Nephron (organoid): ENCODE data around the gene PDP2.

Source experiments
- H3K27ac Mint-ChIP-seq, 3 experiments: 2 replicates each; pipeline ENCODE4 v1.8.0; 2020; ENCODE audit warnings: mixed read lengths in 3 of 3, mild to moderate bottlenecking in 2 of 3, moderate library complexity in 1 of 3
- H3K27me3 Mint-ChIP-seq: 2 replicates; pipeline ENCODE4 v1.8.0; 2021; ENCODE audit warnings: low read depth, mild to moderate bottlenecking, moderate library complexity, mixed read lengths
- H3K36me3 Mint-ChIP-seq: 2 replicates; pipeline ENCODE4 v1.8.0; 2020; ENCODE audit warnings: low read depth, mixed read lengths
- H3K4me1 Mint-ChIP-seq: 2 replicates; pipeline ENCODE4 v1.8.0; 2020; ENCODE audit warnings: mixed read lengths
- H3K4me3 Mint-ChIP-seq, 3 experiments: 2 replicates each; pipeline ENCODE4 v1.8.0; 2020; ENCODE audit warnings: mild to moderate bottlenecking in 3 of 3, mixed read lengths in 3 of 3, moderate library complexity in 2 of 3
- H3K9me3 Mint-ChIP-seq: 2 replicates; pipeline ENCODE4 v1.8.0; 2020; ENCODE audit warnings: mixed read lengths
- CTCF ChIP-seq, 3 experiments: fragments of 200-600 bp; sonication (generic); IDR thresholded peaks; one replicate each; pipeline ENCODE4 v1.5.0; 2021; ENCODE audit warnings: antibody characterized with exemption in 3 of 3; ENCODE audit not compliant: unreplicated experiment in 3 of 3

Gene PDP2

GRCh38 chr16:66913081-66913480 lies 32.8 kb downstream of the PDP2 start:
- H3K27me3 Mint-ChIP-seq: peaks cover 32% of the 10 kb centered on the region
- H3K4me1 Mint-ChIP-seq: no peaks in the 10 kb centered on the region
- H3K4me3 Mint-ChIP-seq: no peak overlapping the region
- no peak for TF ChIP-seq CTCF (IDR thresholded peaks at IDR 0.05; ENCODE audit: unreplicated experiment in 3 of 3)
- H3K27ac Mint-ChIP-seq: no peak overlapping the region
- no peaks in the 10 kb centered on the region for H3K9me3 Mint-ChIP-seq
- no peaks in the 10 kb centered on the region for H3K36me3 Mint-ChIP-seq

GRCh38 chr16:66913711-66914110 lies 33.4 kb downstream of the PDP2 start:
- Mint-ChIP-seq H3K27me3 (peaks cover 30% of the 10 kb centered on the region), H3K4me3 (no peak overlapping the region), H3K9me3 (no peaks in the 10 kb centered on the region), H3K36me3 (no peaks in the 10 kb centered on the region), H3K27ac (no peak overlapping the region), H3K4me1 (no peaks in the 10 kb centered on the region)
- no peak for TF ChIP-seq CTCF (IDR thresholded peaks at IDR 0.05; ENCODE audit: unreplicated experiment in 3 of 3)

GRCh38 chr16:66914541-66914940 lies 34.2 kb downstream of the PDP2 start:
- no peak overlapping the region for H3K27ac Mint-ChIP-seq
- H3K27me3 Mint-ChIP-seq: peaks cover 36% of the 10 kb centered on the region
- H3K36me3 Mint-ChIP-seq: no peaks in the 10 kb centered on the region
- no peaks in the 10 kb centered on the region for H3K9me3 Mint-ChIP-seq
- TF ChIP-seq CTCF (IDR thresholded peaks at IDR 0.05; ENCODE audit: unreplicated experiment in 3 of 3): no peak
- H3K4me3 Mint-ChIP-seq: no peak overlapping the region
- peaks cover 6% of the 10 kb centered on the region for H3K4me1 Mint-ChIP-seq

- no peaks in the 10 kb centered on the region for H3K9me3 Mint-ChIP-seq
- H3K4me3 Mint-ChIP-seq: peak overlapping the region in 1 of 3 experiments; percentile 34
- no peak overlapping the region for H3K27ac Mint-ChIP-seq
- H3K4me1 Mint-ChIP-seq: peaks cover 6% of the 10 kb centered on the region
- H3K36me3 Mint-ChIP-seq: no peaks in the 10 kb centered on the region
- TF ChIP-seq CTCF (IDR thresholded peaks at IDR 0.05; ENCODE audit: unreplicated experiment in 3 of 3): no peak
- peaks cover 37% of the 10 kb centered on the region for H3K27me3 Mint-ChIP-seq
These were observed 34.7 kb downstream of the PDP2 start for GRCh38 chr16:66915041-66915440.

GRCh38 chr16:66916518-66916917 lies 36.2 kb downstream of the PDP2 start:
- H3K27ac Mint-ChIP-seq: no peak overlapping the region
- H3K27me3 Mint-ChIP-seq: peaks cover 43% of the 10 kb centered on the region
- H3K9me3 Mint-ChIP-seq: no peaks in the 10 kb centered on the region
- H3K4me1 Mint-ChIP-seq: peaks cover 12% of the 10 kb centered on the region
- H3K4me3 Mint-ChIP-seq: no peak overlapping the region
- H3K36me3 Mint-ChIP-seq: no peaks in the 10 kb centered on the region
- TF ChIP-seq CTCF (IDR thresholded peaks at IDR 0.05; ENCODE audit: unreplicated experiment in 3 of 3): no peak

- peaks cover 44% of the 10 kb centered on the region for H3K27me3 Mint-ChIP-seq
- no peak for TF ChIP-seq CTCF (IDR thresholded peaks at IDR 0.05; ENCODE audit: unreplicated experiment in 3 of 3)
- peaks cover 12% of the 10 kb centered on the region for H3K4me1 Mint-ChIP-seq
- peak overlapping the region in 1 of 3 experiments; percentile 32 for H3K4me3 Mint-ChIP-seq
- H3K27ac Mint-ChIP-seq: peak overlapping the region in 1 of 3 experiments; percentile 93
- no peaks in the 10 kb centered on the region for H3K9me3 Mint-ChIP-seq
- no peaks in the 10 kb centered on the region for H3K36me3 Mint-ChIP-seq
These were observed 37.4 kb downstream of the PDP2 start for GRCh38 chr16:66917741-66918140.
